ENCODE results near the gene BICDL1. TPM values are rescaled to one million over a fixed set of nuclear protein-coding genes. Genes with fewer than 3 reads are reported as not detected.

BICDL1 gene
- total and polyA plus RNA-seq, 2 donors (not counting 3 experiments of a cell fraction or from before 2014, with no cell fraction given): 0.19 TPM; not detected in 1

DNA sequence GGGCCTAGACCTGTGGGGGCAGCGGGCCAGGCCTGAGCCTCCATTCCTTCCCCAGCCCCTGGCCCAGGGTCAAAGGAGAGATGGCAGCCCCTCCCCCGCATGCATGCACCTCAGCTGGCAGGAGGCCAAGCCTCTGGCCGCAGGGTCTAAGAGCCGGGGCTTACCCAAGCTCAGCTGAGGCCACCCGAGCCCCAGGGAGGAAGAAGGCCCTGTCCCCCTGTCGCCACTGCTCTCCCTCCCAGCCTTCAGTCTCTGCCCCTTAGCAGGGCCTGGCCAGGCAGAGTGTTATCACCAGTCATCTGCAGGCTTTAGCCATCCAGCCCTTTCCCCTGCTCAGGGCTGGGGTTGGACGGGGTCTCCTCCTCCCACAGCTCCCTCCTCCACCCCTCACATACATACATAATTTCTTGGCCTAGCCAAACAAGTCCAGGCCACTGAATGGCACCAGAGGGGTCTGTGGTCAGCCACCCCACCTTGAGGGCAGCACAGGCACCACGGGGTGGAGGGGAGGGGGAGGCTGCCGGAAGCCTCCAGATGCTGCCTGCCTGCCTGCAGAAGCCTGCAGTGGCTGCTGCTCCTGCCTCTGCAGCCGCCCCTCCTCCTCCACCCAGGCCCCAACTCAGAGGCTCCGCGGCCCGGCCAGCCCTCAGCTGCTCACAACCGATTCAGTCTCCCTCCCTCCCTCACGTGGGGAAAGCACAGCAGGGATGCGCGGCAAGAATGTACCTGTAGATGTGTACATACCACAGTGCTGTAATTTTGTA, 104.7 kb downstream of the BICDL1 start:
- H3K27ac ChIP-seq (ENCODE audit: insufficient read depth, low read depth, low read length): no peak overlapping the region
- intact Hi-C loops (cut with micrococcal nuclease) (no loop called here), dilution Hi-C loops (cut with MboI; ENCODE audit: extremely low pct_ligation_motif_present, low sequenced_read_pairs) (no loop called here)
- H3K79me2 ChIP-seq (ENCODE audit: control insufficient read depth, insufficient read depth, low read length): no peaks in the 10 kb centered on the region
- no peak overlapping the region for H3K4me2 ChIP-seq (ENCODE audit: insufficient read depth, low read length)
- ChIA-PET POLR2A (no interaction called here), CTCF (no interaction called here)
- H3K36me3 ChIP-seq (ENCODE audit: control insufficient read depth in 2 of 2, extremely low read depth in 1 of 2, insufficient read depth in 2 of 2, low read length in 2 of 2): peaks cover 3 to 25% of the 10 kb centered on the region in 2 experiments
- H4K20me1 ChIP-seq (replicated peaks; ENCODE audit: control insufficient read depth, extremely low read depth, insufficient read depth, low read length): no peaks in the 10 kb centered on the region
- no peak for FAIRE-seq
- no peaks in the 10 kb centered on the region for H3K27me3 ChIP-seq (ENCODE audit: control insufficient read depth in 2 of 2, insufficient read depth in 2 of 2, low read length in 2 of 2)
- H3K9me3 ChIP-seq (replicated peaks; ENCODE audit: control insufficient read depth, insufficient read depth, low read length): no peaks in the 10 kb centered on the region
- TF ChIP-seq JUN (IDR thresholded peaks at IDR 0.05; ENCODE audit: borderline replicate concordance, insufficient read depth, insufficient read length, low read depth): no peak
- TF ChIP-seq, protein P1, sequence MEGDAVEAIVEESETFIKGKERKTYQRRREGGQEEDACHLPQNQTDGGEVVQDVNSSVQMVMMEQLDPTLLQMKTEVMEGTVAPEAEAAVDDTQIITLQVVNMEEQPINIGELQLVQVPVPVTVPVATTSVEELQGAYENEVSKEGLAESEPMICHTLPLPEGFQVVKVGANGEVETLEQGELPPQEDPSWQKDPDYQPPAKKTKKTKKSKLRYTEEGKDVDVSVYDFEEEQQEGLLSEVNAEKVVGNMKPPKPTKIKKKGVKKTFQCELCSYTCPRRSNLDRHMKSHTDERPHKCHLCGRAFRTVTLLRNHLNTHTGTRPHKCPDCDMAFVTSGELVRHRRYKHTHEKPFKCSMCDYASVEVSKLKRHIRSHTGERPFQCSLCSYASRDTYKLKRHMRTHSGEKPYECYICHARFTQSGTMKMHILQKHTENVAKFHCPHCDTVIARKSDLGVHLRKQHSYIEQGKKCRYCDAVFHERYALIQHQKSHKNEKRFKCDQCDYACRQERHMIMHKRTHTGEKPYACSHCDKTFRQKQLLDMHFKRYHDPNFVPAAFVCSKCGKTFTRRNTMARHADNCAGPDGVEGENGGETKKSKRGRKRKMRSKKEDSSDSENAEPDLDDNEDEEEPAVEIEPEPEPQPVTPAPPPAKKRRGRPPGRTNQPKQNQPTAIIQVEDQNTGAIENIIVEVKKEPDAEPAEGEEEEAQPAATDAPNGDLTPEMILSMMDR (IDR thresholded peaks at IDR 0.05; ENCODE audit: extremely low read depth in 1 of 2, insufficient read depth in 1 of 2, low read depth in 1 of 2, low read length in 2 of 2): no peak
- no peak for TF ChIP-seq POLR2A (IDR thresholded peaks at IDR 0.05; ENCODE audit: low read depth, low read length)
- TF ChIP-seq, protein P2, sequence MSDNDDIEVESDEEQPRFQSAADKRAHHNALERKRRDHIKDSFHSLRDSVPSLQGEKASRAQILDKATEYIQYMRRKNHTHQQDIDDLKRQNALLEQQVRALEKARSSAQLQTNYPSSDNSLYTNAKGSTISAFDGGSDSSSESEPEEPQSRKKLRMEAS (IDR thresholded peaks at IDR 0.05; ENCODE audit: insufficient read depth, insufficient read length): no peak
- TF ChIP-seq MYC (IDR thresholded peaks at IDR 0.05; ENCODE audit: low read depth, low read length): no peak
- TF ChIP-seq GATA2 (IDR thresholded peaks at IDR 0.05; ENCODE audit: insufficient read depth, insufficient read length, low read depth, low read length): no peak
- no peaks in the 10 kb centered on the region for H3K9me1 ChIP-seq (replicated peaks; ENCODE audit: control insufficient read depth, extremely low read depth, insufficient read depth, low read length)
- H3K4me3 ChIP-seq (replicated peaks in 1 of 3; ENCODE audit: insufficient read depth in 1 of 3, low read depth in 1 of 3, low read length in 3 of 3): no peak overlapping the region
- DNase-seq (ENCODE audit: low read depth, low spot score): no peak
- H2AFZ ChIP-seq (ENCODE audit: low read depth, low read length): no peak overlapping the region
- BruUV-seq (replicated peaks): no TSS peak
- no peaks in the 10 kb centered on the region for H3K4me1 ChIP-seq (ENCODE audit: control insufficient read depth, extremely low read depth, insufficient read depth, low read length)
- H3K9ac ChIP-seq (replicated peaks; ENCODE audit: extremely low read depth, insufficient read depth, low read length): no peak overlapping the region

All from endothelial cell of umbilical vein (primary cell).